Peyer's patch (tissue), 4 donors: ENCODE results near the gene MASP2. TPM values are rescaled to one million over a fixed set of nuclear protein-coding genes. Genes with fewer than 3 reads are reported as not detected.
A peak's percentile ranks its signal among the peaks of the same experiment; 100 is the strongest.

Experiments
- DNase-seq, 3 donors: peaks; one replicate each; pipeline ENCODE4 v3.0.0-alpha.2; 2017 to 2019
- H3K27ac ChIP-seq, 4 donors: fragments of 200-600 bp; sonication (generic); one replicate each; pipeline ENCODE4 v1.5.1; 2016 to 2019
- H3K27me3 ChIP-seq, 2 donors: fragments of 200-600 bp; sonication (generic); one replicate each; pipeline ENCODE4 v1.5.1; 2019
- H3K36me3 ChIP-seq, 3 donors: fragments of 200-600 bp; sonication (generic); one replicate each; pipeline ENCODE4 v1.5.1; 2016 to 2019
- H3K4me1 ChIP-seq, 4 donors: fragments of 200-600 bp; sonication (generic); one replicate each; pipeline ENCODE4 v1.5.1; 2016 to 2019
- H3K4me3 ChIP-seq, 4 donors: fragments of 200-600 bp; sonication (generic); 1 replicate in 3 of 4; 2 replicates in 1 of 4; pipeline ENCODE4 v1.5.1; 2016 to 2019; ENCODE audit warnings: mild to moderate bottlenecking in 1 of 4
- H3K9me3 ChIP-seq, 4 donors: fragments of 200-600 bp; sonication (generic); one replicate each; pipeline ENCODE4 v1.5.1; 2016 to 2019; ENCODE audit warnings: mild to moderate bottlenecking in 1 of 4
- CTCF ChIP-seq, 6 experiments: fragments of 450-650 bp in 4 of 6; fragments of 200-600 bp in 2 of 6; sonication (generic) in 1 of 6; IDR thresholded peaks; one replicate each; pipeline ENCODE4 v1.5.1; 2017 to 2019; ENCODE audit warnings: antibody characterized with exemption in 6 of 6, mild to moderate bottlenecking in 3 of 6, moderate library complexity in 1 of 6
- POLR2A ChIP-seq, 2 donors: fragments of 450-650 bp; IDR thresholded peaks; one replicate each; pipeline ENCODE4 v1.5.1; 2017; ENCODE audit warnings: antibody characterized with exemption in 2 of 2, mild to moderate bottlenecking in 2 of 2, moderate library complexity in 2 of 2
- total RNA-seq, 4 donors: library from RNA; depleted of rRNA; stranded (reverse); fragments of >200 nt; gene quantifications; one replicate each; pipeline ENCODE4 v1.1.0, GENCODE V29; 2016

MASP2 gene
- total RNA-seq, 4 donors from 2014 or later: not detected

- H3K4me1 ChIP-seq: peaks cover 0 to 22% (median 0%) of the 10 kb centered on the region in 4 donors
- H3K9me3 ChIP-seq: no peaks in the 10 kb centered on the region
- TF ChIP-seq POLR2A (IDR thresholded peaks at IDR 0.05) (no peak), CTCF (IDR thresholded peaks at IDR 0.05) (no peak)
- H3K36me3 ChIP-seq: no peaks in the 10 kb centered on the region
- DNase-seq: peak in 1 of 3 donors; percentile 60
- no peaks in the 10 kb centered on the region for H3K27me3 ChIP-seq
- H3K27ac ChIP-seq: peak overlapping the region in 2 of 4 donors; percentile 30 to 56
- no peak overlapping the region for H3K4me3 ChIP-seq
Measured at GRCh38 chr1:10979483-10979920, 67.5 kb downstream of the MASP2 start.

GRCh38 chr1:10978719-10979118 lies 68.3 kb downstream of the MASP2 start:
- Histone ChIP-seq H3K4me1 (peaks cover 0 to 25% (median 0%) of the 10 kb centered on the region in 4 donors), H3K27ac (no peak overlapping the region), H3K36me3 (no peaks in the 10 kb centered on the region), H3K9me3 (no peaks in the 10 kb centered on the region), H3K27me3 (no peaks in the 10 kb centered on the region), H3K4me3 (no peak overlapping the region)
- DNase-seq: no peak
- TF ChIP-seq CTCF (IDR thresholded peaks at IDR 0.05) (no peak), POLR2A (IDR thresholded peaks at IDR 0.05) (no peak)

Other genes starting within 250 kb of the MASP2 start
- 100 to 1,000 TPM; 141 to 313 (median 167) TPM for gene TARDBP, start 34.6 kb downstream of the MASP2 start, total RNA-seq
- gene SRM, start 12.8 kb upstream of the MASP2 start, total RNA-seq: 10 to 100 TPM in 3 of 4 donors, 1 to 10 TPM in 1; 9.3 to 38.6 (median 19.8) TPM
- gene EXOSC10, start 52.6 kb upstream of the MASP2 start, total RNA-seq: 100 to 1,000 TPM in 1 of 4 donors, 10 to 100 TPM in 3; 55.0 to 152 (median 71.7) TPM
- gene ANGPTL7, start 142.1 kb upstream of the MASP2 start, total RNA-seq: 1 to 10 TPM in 1 of 4 donors, not detected in 3; 1.3 TPM
- gene MTOR, start 215.3 kb upstream of the MASP2 start, total RNA-seq: 10 to 100 TPM; 32.8 to 66.8 (median 48.2) TPM
- 10 to 100 TPM in 3 of 4 donors, 1 to 10 TPM in 1; 7.5 to 18.2 (median 12.4) TPM for gene UBIAD1, start 226.0 kb upstream of the MASP2 start, total RNA-seq